Activated B cell treated with CpG ODN at 0.5 μM for 24 hours (primary cell): Measurements from ENCODE around the gene ERGIC3. TPM values are rescaled to one million over a fixed set of nuclear protein-coding genes. Genes with fewer than 3 reads are reported as not detected.

ENCODE experiments used
- ATAC-seq: fragments of 200-7000 bp; cut with Tn5 transposase; one replicate; pipeline ENCODE4 v1.10.0; 2021; ENCODE audit warnings: low read depth, mild to moderate bottlenecking, moderate library complexity
- CTCF ChIA-PET: fragments of 350-600 bp; sonication (Branson Sonifier 250); formaldehyde crosslinking; loops from one replicate; lab custom pipeline; 2021; ENCODE audit warnings: antibody characterized with exemption; lab: Charles Lee
- POLR2A ChIA-PET: fragments of 350-600 bp; sonication (Branson Sonifier 250); formaldehyde crosslinking; loops from one replicate; lab custom pipeline; 2021; ENCODE audit warnings: antibody characterized with exemption; lab: Charles Lee
- DNase-seq: peaks from one replicate; pipeline ENCODE4 v3.0.0; 2022
- H3K27ac Mint-ChIP-seq: one replicate; pipeline ENCODE4 v1.8.0; 2020; ENCODE audit warnings: mixed read lengths
- H3K27me3 Mint-ChIP-seq: one replicate; pipeline ENCODE4 v1.8.0; 2021; ENCODE audit warnings: mixed read lengths
- H3K36me3 Mint-ChIP-seq: one replicate; pipeline ENCODE4 v1.8.0; 2021; ENCODE audit warnings: low read depth, mixed read lengths
- H3K4me1 Mint-ChIP-seq: one replicate; pipeline ENCODE4 v1.8.0; 2021; ENCODE audit warnings: mixed read lengths
- H3K4me3 Mint-ChIP-seq: one replicate; pipeline ENCODE4 v1.8.0; 2020; ENCODE audit warnings: mild to moderate bottlenecking, mixed read lengths
- H3K9me3 Mint-ChIP-seq: one replicate; pipeline ENCODE4 v1.8.0; 2020; ENCODE audit warnings: mixed read lengths
- intact Hi-C: fragments of 100-400 bp; cut with micrococcal nuclease; formaldehyde crosslinking; loops from one replicate; pipeline ENCODE4 v1.15.1; 2024
- total RNA-seq: library from RNA; stranded (reverse); gene quantifications from 2 replicates; pipeline ENCODE4 v1.2.3, GENCODE V29; 2022
- TF ChIP-seq, protein P1 (sequence below): fragments of 200-600 bp; IDR thresholded peaks from one replicate; pipeline ENCODE4 v1.8.0; 2022; ENCODE audit warnings: antibody characterized with exemption, mild to moderate bottlenecking

Gene ERGIC3
- total RNA-seq, 1 donor from 2014 or later, result 183 TPM

DNA sequence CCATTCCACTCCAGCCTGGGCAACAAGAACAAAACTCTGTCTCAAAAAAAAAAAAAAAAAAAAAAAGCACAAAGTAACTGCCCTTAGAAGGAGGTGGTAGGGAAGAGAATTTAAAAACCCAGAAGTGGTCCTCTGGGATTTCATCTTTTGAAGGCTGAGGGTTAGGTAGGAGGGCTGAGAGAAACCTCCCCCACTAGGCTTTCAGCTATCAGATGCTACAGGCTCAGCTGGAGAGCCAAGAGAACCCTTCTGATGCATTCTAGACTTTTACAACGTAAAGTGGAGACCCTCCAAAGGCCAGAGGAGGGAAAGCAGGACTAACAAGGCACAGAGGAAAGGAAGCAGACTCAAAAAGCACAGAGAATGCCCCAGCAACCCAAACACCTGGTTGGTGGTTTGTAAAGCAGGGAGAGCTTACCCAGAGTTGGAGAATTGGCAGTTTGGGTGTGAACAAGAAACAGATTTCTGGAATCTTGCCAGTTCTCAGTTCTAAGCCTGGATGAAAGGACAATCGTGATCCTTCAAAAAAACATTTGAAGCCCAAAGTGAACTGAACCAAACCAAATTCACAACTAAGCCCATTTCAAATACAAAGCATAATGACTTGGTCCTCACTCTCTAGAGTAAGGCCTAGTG lies 50.6 kb downstream of the ERGIC3 start:
- no peak overlapping the region for H3K27ac Mint-ChIP-seq
- CTCF ChIA-PET, result interaction anchor here (0.8 kb wide), 1 partner anchor 9 kb away, joined by 3 read pairs; no protein-coding TSS in a partner anchor
- H3K36me3 Mint-ChIP-seq, result no peaks in the 10 kb centered on the region
- POLR2A ChIA-PET, result interaction anchor here (0.7 kb wide), 1 partner anchor 868 kb away, joined by 3 read pairs; no protein-coding TSS in a partner anchor
- TF ChIP-seq, protein P1, sequence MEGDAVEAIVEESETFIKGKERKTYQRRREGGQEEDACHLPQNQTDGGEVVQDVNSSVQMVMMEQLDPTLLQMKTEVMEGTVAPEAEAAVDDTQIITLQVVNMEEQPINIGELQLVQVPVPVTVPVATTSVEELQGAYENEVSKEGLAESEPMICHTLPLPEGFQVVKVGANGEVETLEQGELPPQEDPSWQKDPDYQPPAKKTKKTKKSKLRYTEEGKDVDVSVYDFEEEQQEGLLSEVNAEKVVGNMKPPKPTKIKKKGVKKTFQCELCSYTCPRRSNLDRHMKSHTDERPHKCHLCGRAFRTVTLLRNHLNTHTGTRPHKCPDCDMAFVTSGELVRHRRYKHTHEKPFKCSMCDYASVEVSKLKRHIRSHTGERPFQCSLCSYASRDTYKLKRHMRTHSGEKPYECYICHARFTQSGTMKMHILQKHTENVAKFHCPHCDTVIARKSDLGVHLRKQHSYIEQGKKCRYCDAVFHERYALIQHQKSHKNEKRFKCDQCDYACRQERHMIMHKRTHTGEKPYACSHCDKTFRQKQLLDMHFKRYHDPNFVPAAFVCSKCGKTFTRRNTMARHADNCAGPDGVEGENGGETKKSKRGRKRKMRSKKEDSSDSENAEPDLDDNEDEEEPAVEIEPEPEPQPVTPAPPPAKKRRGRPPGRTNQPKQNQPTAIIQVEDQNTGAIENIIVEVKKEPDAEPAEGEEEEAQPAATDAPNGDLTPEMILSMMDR, result no peak
- H3K27me3 Mint-ChIP-seq, result peaks cover 1% of the 10 kb centered on the region
- no peaks in the 10 kb centered on the region for H3K4me1 Mint-ChIP-seq
- ATAC-seq (no peak), DNase-seq (no peak)
- no peaks in the 10 kb centered on the region for H3K9me3 Mint-ChIP-seq
- intact Hi-C loops, result no loop called here
- no peak overlapping the region for H3K4me3 Mint-ChIP-seq

DNA sequence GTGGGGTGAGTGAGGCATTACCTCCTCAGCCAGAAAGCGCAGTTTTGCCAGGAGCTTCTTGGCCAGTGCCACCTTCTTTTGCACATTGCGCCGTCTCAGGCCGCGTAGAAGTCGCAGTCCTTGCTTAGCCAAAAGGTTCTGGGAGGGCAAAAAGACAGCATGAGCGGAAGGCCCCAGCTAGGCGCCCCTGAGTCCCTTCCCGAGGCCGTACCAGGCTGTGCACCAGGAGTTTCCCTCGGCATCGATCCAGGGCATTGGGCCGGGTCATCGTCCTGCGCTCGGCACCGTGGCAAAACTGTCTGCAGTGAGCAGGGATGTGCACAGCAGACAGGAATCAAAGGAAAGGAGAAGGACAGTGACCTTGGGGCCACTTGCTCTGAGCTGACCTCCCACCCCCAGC lies 53.6 kb downstream of the ERGIC3 start:
- TF ChIP-seq, protein P1, result no peak
- DNase-seq (no peak), ATAC-seq (no peak)
- Mint-ChIP-seq H3K36me3 (no peaks in the 10 kb centered on the region), H3K27me3 (peaks cover 12% of the 10 kb centered on the region), H3K4me3 (no peak overlapping the region), H3K27ac (no peak overlapping the region), H3K4me1 (no peaks in the 10 kb centered on the region), H3K9me3 (no peaks in the 10 kb centered on the region)
- CTCF ChIA-PET, result no interaction called here
- POLR2A ChIA-PET, result no interaction called here
- intact Hi-C loops, result no loop called here

GRCh38 chr20:35595901-35596300 lies 54.0 kb downstream of the ERGIC3 start:
- Mint-ChIP-seq H3K27ac (no peak overlapping the region), H3K9me3 (no peaks in the 10 kb centered on the region), H3K36me3 (no peaks in the 10 kb centered on the region), H3K4me3 (no peak overlapping the region), H3K27me3 (peaks cover 16% of the 10 kb centered on the region), H3K4me1 (peaks cover 4% of the 10 kb centered on the region)
- DNase-seq (no peak), ATAC-seq (no peak)
- TF ChIP-seq, protein P1, result no peak
- ChIA-PET POLR2A (no interaction called here), CTCF (no interaction called here)
- intact Hi-C loops, result no loop called here

DNA sequence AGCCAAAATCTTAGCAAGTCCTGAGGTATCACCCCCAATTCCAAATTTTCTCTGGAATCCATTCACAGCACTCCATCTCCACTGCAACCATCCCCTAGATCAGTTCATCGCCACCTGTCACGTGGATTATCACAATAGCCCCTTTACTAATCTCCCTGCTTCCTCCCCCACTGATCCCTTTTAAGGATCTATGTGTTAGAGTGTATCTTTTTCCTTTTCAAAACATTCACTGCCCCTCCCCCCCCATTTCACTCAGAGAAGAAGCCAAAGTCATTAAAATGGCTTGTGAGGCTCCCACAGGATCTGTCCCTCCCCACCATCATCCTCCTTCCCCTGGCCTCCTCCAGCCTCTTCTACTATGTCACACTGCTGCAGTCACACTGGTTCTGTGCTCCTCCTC lies 55.3 kb downstream of the ERGIC3 start:
- no peaks in the 10 kb centered on the region for H3K36me3 Mint-ChIP-seq
- peaks cover 13% of the 10 kb centered on the region for H3K4me1 Mint-ChIP-seq
- ChIA-PET CTCF (no interaction called here), POLR2A (no interaction called here)
- ATAC-seq, result no peak
- no peak for DNase-seq
- H3K4me3 Mint-ChIP-seq, result no peak overlapping the region
- no peaks in the 10 kb centered on the region for H3K9me3 Mint-ChIP-seq
- H3K27ac Mint-ChIP-seq, result no peak overlapping the region
- intact Hi-C loops, result no loop called here
- TF ChIP-seq, protein P1, result no peak
- peaks cover 22% of the 10 kb centered on the region for H3K27me3 Mint-ChIP-seq

DNA sequence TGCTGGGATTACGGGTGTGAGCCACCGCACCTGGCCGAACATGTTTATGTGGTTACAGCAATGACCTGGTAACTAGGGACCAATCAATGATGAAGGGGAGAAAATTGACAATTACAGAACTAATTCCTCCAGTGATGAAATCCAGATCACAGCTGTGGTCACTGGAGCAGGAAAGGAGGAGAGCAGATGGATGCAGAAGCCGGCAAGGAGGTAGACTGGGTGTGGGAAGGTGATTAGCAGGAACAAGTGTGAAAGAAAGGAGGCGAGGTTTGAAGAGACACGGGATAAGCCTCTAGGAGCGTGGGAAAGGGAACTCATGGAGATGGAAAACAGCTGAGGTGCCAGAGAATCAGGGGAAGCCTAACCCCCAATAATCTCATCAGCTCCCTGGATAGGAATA lies 56.6 kb downstream of the ERGIC3 start:
- Mint-ChIP-seq H3K4me3 (no peak overlapping the region), H3K27ac (no peak overlapping the region), H3K9me3 (no peaks in the 10 kb centered on the region), H3K27me3 (peaks cover 29% of the 10 kb centered on the region), H3K36me3 (no peaks in the 10 kb centered on the region), H3K4me1 (peaks cover 13% of the 10 kb centered on the region)
- POLR2A ChIA-PET, result no interaction called here
- TF ChIP-seq, protein P1, result no peak
- ATAC-seq (no peak), DNase-seq (no peak)
- intact Hi-C loops, result no loop called here
- CTCF ChIA-PET, result interaction anchor here (0.7 kb wide), 1 partner anchor 286 kb away, joined by 3 read pairs; no protein-coding TSS in a partner anchor
